COLO829 (cell line): ENCODE data around the gene RAB4A.

Experiments
- DNase-seq: peaks from one replicate; pipeline ENCODE4 v3.0.0; 2012; ENCODE audit warnings: low spot score

RAB4A gene

DNA sequence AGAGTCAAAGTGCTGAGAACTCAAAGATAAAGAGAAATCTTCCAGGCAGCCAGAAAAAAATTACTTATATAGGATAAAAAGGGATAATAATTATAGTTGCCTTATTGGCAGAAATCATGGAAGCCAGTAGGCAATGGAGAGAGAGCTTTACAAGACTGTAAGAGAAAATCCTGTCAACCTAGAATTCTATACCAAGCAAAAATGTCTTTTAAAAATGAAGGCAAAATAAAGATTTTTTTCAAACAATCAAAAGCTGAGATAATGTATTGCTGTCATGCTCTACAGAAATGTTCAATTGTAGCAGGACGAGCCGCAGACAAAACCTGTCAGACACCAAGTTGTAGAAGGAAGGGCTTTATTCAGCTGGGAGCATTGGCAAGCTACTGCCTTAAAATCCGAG, 26.8 kb upstream of the RAB4A start:
- DNase-seq = no peak

DNA sequence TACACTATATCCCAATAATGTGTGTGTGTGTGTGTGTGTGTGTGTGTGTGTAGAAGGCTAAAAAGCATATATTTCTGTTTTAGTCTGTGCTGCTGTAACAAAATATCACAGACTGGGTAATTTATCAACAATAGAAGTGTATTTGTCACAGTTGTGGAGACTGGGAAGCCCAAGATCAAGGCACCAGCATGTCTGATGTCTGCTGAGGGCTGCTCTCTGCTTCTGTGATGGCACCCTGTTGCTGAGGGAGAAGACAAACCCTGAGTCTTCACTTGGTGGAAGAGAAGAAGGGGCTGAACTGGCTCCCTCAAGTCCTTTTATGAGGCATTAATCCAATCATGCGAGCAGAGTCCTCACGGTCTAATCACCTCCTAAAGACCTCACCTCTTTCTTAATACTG, 23.0 kb upstream of the RAB4A start:
- no peak for DNase-seq

DNA sequence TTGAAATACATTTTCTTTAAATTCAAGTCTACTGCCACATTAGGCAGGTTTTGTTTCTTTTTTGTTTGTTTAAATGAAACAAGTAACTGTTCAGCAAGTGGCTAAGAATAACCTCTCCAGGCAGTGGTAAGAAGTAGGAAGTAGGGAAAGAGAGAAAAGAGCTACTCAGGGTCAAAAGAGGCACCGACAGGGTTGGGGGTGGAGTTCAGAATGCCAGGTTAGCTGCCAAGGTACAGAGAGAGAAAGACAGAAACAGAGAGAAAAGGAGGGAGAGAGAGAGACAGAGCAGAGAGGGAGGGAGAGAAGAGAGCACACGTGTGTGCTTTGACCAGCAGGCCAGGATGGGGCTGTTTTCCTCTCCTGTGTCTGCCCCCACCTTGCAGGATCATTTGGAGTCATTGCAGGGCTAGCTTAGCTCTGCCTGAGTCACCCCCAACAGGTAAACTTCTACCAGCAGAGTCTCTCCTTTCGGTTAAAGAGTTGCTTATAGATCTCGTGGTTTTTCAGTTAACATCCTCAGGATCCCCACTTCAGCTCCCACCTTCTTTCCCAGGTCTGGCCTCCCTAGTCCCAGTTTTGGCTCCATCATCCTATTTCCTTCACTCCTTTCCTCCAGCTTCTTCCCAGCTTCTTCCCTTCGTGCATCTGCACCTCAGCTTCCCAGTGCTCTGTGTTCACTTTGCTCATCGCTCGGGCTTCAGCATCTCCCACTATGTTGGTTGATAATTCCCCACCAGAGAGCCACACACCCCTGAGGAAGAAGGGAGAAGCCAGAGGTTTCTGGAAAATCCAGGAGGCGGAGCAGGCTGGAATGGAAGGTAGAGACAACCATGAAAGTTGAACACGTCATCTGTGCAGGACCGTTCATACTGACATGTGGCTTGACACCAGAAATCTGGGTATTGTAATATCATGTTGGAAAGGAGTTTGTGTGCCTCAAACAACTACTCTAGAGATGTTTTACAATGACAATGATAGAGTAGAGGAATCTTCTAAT, 21.8 kb upstream of the RAB4A start:
- no peak for DNase-seq

DNA sequence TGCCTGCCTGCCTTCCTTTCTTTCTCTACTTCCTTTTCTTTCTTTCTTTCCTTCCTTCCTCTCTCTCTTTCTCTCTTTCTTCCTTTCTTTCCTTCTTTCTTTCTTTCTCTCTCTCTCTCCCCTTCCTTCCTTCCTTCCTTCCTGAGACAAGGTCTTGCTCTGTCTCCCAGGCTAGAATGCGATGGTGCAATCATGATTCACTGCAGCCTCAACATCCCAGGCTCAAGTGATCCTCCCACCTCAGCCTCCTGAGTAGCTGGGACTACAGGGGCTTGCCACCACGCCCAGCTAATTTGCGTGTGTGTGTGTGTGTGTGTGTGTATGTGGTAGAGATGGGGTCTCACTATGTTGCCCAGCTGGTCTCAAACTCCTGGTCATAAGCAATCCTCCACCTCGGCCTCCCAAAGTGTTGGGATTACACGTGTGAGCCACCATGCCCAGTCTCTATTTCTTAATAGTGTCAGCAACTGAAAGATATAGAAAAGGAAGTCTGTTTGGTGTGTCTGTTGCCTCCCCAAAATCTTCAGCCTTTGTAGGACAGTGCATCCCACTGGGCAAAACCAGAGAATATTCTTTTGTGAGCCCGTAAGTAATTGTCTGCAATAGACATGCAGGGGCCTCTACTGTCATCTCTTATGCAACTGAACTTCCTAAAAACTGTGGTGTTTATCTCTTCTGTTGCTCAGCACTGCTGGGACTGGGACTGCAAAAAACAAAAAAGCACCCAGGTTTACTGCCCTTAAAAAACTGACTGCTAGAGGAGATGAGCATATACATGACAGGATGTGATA, 20.9 kb upstream of the RAB4A start:
- no peak for DNase-seq

DNA sequence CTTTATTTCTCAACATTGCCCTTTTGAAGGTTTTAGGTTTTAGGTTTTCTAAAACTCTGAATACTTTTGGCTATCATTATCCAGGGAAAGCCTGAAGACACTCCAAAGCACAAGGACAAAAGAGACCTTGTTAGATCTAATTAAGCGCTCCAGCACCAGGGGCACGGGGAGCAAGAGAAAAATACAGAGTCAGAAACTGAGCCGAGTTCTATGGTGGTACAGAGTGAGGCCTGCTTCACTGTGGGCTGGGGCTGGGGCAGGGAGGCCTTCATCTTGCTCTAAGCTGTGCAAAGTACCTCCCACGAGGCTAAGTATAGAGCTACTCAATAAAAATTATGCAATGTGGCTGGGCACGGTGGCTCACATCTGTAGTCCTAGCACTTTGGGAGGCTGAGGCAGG, 19.7 kb upstream of the RAB4A start:
- DNase-seq = peak; percentile 78

DNA sequence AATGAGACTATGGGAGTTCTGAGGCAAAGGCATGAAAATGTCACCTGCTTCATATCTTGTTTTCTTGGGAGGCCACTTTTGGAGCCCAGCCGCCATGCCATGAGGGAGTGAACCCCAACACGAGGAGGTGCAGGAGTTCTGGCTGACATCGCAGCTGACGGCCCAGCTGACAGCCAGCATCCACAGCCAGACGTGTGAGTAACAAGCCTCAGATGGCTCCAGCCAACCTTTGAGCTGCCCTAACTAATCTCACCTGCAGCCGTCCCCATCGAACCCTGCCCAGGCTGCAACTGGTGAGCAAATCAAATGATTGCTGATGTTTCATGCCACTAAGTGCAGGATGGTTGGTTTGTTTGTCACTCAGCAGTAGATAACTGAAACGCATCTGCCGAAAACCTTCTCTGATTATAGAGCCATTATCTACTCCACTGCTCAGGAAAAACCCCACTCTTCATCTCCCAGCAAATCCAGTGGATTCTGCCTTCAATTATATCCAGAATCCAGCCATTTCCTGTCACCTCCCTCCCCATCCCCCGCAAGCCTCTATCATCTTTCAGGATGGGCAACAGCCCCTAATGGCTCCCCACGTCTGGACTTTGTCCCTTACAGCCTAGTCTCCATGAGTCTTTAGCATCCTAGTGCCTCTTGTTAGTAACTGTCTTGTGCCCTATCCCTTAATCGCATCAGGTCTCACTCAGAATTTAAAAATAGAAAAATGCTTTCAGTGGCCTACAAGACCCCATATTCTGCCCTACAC, 18.5 kb upstream of the RAB4A start:
- DNase-seq = no peak

DNA sequence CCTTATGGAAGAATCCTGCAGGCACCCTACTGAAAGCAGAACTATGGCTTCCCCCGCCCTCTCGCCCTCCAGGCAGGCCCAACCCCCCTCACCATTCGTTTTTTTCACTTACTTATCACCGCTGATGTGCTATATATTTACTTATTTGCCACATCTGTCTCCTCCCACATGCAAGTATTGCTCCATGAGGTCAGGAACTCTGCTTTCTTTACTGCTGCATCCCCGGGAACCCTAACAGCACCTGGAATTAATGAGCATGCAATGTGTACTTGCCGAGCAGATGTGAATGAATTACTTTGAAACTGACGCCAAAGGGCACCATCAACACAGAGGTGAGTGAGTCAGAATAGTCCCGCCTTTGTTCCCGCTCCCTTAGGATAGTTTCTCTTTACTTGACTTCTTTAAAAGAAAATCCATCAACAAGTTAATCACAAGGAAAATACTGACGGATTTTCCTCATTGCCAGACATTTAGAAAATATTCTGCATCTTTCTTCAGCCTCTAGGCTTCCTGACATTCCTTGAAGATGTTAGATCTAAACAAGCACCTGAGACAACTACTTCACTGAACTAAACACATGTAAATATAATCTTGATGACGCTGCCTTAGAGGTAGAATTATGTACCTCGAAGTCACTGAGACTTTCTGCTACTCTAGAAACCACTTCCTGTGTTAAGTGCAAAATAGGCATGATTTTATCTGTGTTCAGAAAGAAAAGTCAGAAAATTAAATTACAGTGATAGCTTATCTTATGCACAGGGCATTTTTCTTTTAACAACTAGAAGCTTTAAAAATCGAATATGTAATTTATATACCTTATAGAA, 17.5 kb upstream of the RAB4A start:
- no peak for DNase-seq

DNA sequence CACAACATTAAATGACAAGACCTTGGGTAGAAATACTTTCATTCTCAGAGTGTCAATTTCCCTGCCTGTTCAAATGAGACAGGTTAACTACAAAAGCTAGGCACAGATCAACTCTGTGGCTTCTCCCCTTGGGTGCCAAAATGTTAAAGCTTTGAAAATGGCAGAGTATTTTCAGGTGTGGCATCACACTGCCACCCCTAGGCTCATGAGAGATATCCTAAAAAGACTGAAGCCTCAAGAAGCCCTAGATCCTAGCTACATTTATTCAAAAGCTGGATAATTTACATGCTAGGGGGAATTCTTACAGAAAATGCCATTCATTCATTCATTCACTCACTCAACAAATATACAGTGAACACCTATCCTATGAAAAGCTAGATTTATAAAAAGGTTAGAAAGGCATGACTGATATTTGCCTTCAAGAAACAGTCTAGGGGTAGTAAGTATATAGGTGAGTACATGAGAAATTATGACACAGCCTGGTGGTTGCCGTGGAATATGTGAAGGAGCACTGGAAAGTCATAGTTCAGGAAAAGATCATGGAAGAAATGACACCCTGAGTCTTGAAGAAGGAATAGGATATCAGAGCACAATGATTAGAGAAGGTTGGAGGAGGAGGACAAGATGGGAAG, 15.9 kb upstream of the RAB4A start:
- DNase-seq = no peak

DNA sequence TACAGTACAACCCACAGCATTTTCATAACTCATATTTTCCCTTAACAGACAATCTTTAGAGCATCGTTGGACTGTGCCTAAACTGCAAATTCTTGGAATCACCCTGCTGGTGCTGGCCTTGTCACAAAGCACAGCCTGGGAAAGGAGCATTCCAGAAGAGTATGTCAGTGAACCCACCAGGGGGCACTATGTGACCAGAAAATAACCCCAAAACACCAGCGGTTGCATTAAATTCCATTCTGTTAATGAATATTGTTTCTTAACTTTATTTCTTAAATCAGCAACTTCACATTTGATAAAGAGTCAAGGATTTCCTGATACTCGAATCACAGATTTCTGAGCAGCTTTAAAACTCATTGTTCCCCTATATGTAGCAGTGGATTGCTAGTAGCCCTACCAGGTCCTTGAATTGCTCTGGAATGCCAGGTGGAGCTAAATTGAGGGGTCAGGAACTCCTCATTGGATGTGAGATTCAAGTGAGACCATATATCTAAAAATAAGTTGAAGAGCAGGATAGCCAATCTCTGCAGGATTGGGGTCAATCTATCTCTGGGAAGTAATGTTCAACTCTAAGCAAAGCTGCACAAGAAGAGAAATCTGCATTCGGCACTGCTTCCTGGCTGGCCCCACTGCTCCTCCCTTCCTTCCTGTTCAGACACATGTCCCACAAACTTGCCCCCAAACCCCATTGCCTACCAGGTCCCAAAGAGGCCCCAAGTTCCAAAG, 12.7 kb upstream of the RAB4A start:
- peak; percentile 71 for DNase-seq

DNA sequence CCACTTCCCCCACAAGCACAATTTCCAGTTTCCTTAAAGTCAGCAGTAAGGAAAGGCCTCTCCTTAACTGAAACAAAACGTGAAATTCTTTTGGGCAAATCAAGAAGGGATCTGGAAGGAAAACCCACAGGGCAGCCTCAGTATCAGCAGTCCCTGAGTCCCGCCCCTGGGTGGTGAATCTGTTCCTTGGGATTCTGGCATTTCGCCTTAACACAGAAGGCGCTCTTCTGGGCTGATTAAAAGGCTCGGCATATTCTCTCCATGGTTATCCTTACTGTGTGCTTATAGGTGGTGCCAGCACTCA, 12.2 kb upstream of the RAB4A start:
- no peak for DNase-seq

DNA sequence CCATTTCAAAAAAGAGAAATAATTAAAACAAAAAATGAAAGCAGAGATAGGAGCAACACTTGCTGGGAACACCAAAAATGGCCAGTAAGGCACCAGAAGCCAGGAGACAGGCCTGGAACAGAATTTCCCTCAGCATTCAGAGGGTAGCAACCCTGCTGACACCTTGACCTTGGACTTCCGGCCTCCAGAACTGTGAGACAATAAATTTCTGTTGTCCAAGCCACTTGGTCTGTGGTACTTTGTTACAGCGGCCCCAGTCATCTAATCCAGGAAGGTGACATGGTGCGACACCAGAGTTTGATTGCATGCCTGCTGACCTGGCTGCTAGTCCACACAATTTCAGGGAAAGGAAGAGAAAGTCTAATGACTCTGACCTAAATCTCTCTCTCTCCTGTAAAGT, 10.6 kb upstream of the RAB4A start:
- DNase-seq = no peak

DNA sequence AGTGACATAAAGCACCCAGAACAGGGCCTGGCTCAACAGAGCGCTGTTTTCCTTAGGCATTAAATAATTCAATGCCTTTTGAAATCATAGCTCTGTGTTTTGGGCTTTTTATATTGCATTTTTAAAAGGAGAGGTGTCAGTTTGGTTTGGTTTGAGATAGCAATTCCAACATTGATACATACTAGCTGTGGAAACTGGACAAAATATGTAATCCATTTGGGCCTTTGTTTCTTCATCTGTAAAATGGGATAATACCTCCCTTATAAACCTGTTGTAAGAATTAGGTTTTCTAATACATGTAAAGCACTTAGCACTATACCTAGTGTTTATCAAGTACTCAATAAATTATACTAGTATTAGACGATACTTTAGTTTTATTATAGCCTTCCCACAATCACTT, 8.7 kb upstream of the RAB4A start:
- DNase-seq = no peak

DNA sequence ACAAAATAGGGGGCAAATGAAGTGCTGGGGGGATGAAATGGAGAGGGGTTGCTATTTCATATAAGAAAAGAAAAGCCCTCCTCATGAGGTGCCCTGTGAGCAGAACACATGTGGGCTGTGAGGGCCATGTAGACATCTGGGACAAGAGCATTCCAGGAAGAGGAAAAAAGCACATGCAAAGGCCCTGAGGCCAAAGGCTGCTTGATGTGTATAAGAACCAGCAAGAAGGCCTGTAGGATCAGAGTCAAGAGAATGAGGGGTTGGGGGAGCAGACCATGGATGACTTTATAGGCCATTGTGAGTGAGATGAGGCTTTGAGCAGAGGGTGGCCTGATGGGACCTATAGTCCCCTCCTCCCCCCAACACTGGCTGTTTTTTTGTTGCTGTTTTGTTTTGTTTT, 7.7 kb upstream of the RAB4A start:
- DNase-seq = no peak

DNA sequence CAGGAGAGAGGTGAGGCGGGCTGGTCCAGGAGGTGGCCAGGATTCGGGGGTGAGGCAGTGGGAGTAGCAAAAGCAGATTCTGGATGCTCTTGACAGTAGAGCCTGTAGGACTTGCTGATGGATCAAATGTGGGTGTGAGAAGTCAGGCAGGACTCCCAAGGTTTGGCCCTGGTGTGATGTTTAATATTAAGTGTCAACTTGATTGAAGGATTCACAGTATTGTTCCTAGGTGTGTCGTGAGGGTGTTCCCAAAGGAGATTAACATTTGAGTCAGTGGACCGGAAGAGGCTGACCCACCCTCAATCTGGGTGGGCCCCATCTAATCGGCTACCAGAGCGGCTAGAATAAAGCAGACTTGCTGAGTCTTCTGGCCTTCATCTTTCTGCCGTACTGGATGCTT, 6.8 kb upstream of the RAB4A start:
- no peak for DNase-seq

DNA sequence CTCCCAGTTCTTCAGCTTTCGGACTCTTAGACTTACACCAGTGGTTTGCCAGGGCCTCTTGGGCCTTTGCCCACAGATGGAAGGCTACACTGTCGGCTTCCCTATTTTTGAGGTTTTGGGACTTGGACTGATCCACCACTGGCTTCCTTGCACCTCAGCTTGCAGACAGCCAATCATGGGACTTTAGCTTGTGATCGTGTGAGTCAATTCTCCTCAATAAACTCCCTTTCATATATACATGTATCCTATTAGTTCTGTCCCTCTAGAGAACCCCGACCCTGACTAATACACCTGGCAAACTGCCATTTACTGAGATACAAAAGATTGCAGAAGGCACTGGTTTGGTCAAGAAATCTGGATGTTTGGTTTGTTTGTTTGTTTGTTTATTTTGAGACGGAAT, 6.4 kb upstream of the RAB4A start:
- no peak for DNase-seq

DNA sequence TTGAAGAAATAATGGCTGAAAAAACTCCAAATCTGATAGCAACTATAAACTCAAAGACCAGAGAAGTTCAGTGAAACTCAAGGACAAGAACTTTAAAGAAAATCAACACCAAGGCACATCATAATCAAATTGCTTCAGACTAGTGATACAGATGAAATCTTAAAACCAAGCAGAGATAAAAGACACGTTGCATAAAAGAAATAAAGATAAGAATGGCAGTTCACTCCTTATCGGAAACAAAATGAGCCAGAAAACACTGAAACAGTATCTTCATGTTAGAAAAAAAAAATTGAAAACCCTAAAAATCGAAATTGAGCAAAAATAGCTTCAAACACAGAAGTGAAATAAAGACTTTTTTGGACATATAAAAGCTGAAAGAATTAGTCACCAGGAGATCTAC, 4.6 kb upstream of the RAB4A start:
- no peak for DNase-seq

DNA sequence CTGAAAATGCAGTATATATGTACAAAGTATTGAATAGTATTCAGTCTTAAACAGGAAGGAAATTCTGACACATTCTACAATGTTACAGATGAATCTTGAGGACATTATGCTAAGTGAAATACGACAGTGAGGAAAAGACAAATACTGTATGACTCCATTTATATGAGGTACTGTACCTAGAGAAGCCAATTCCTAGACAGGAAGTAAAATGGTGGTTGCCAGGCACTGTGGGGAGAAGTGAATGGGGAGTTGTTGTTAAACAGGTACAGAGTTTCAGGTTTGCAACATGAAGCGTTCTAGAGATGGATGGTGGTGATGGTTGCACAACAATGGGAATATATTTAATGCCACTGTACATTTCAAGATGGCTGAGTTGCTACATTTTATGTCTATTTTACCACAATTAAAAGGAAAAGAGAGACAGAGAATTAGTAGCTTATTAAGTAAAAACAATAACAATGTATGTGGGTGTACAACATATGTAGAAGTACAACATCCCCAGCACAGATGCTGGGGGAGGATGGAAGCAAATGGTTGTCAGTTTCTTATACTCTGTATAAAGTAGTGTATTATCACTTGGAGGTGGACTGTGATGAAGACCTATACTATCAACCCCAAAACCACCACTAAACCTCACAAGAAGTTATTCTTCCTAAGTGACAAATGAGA, 3.9 kb upstream of the RAB4A start:
- DNase-seq = no peak

DNA sequence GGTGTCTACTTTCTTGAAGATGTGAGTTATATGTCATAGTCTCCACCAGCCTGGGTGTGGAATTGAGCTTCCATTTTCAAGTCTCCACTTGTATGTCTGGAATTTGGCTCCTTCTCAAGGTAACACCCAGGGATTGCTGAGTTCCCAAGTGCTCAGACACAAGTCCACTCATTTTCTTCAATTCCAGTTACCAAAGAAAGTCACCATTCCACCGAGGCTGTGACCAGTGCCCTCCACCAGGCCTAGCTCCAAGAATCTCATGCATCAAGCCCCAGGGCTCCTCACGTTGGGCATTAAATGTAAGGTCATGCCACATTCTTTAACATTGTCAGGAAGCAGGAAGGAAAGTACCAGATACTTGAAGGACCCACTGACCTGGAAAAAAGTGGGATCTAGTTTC, 2.4 kb upstream of the RAB4A start:
- no peak for DNase-seq

DNA sequence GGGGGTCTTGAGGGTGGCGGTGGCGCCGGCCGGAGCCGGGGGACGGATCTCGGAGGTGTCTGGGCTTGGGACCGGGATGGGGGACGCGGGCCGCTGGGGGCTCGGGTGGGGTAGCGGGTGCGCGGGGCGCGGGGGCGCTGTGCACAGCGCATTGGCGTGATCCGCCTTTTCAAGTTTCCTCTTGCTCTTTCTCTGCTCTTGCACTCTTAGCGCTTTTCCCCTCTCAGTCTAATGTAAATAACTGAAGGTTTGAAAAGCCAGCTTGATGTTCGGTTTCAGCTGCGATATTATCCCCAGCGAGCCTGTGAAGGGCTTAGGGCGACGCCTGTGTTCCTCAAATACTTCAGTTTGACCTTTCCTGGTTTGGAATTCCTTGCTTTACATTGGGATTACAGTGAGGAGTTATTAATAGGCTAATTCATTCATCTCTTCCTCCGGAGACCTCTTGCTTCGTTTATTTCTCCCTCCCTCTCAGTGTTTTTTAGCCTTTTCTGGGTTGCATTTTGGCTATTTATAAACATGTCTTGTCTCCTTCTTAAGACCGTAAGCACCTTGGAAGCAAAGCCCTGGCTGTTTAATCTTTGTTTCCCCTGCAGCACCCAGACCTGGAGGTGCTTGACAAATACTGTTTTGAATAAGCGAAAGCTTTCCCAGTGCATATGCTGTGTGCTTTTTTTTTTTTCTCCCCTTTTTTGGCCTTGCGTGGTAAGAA, 693 bp downstream of the RAB4A start:
- DNase-seq = no peak
